GM06990 (cell line): ENCODE results near the gene HERC2.
"Not testable (repeated sequence)": the region's sequence is repeated elsewhere in the genome, so short reads cannot be mapped to it uniquely, and the experiment has no call there.

Source experiments
- DNase-seq: peaks from one replicate; pipeline ENCODE4 v3.0.0-alpha.2; 2011; ENCODE audit not compliant: insufficient read length; ENCODE audit errors: extremely low read depth
- H3K27me3 ChIP-seq: replicated peaks from 2 replicates; pipeline ENCODE4 v1.6.0; 2011; ENCODE audit warnings: low read length; ENCODE audit not compliant: control insufficient read depth, insufficient read depth
- H3K36me3 ChIP-seq: 2 replicates; pipeline ENCODE4 v1.5.1; 2011; ENCODE audit warnings: low read length; ENCODE audit not compliant: control insufficient read depth, insufficient read depth
- H3K4me3 ChIP-seq: replicated peaks from 2 replicates; pipeline ENCODE4 v1.5.1; 2011; ENCODE audit warnings: low read depth, mild to moderate bottlenecking, control low read depth, low read length
- TF ChIP-seq, protein P1 (sequence below): IDR thresholded peaks from 2 replicates; pipeline ENCODE4 v1.5.1; 2011; ENCODE audit warnings: low read length, control low read depth, mild to moderate bottlenecking, inconsistent platforms; ENCODE audit not compliant: insufficient read depth, poor library complexity, severe bottlenecking

HERC2 gene

DNA sequence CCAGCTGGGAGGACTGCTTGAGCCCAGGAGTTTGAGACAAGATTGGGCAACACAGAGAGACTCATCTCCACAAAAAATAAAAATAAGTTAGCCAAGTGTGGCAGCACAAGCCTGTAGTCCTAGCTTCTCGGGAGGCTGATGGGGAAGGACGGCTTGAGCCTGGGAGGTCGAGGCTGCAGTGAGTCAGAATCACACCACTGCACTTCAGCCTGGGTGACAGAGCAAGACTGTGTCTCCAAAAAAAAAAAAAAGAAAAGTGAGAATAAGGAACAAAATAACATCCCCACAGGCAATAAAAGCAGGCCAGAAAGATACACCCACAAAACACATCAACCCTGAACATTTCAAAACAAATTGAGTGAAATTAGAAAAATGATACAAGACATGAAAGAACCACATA, 174.2 kb downstream of the HERC2 start:
- TF ChIP-seq, protein P1, sequence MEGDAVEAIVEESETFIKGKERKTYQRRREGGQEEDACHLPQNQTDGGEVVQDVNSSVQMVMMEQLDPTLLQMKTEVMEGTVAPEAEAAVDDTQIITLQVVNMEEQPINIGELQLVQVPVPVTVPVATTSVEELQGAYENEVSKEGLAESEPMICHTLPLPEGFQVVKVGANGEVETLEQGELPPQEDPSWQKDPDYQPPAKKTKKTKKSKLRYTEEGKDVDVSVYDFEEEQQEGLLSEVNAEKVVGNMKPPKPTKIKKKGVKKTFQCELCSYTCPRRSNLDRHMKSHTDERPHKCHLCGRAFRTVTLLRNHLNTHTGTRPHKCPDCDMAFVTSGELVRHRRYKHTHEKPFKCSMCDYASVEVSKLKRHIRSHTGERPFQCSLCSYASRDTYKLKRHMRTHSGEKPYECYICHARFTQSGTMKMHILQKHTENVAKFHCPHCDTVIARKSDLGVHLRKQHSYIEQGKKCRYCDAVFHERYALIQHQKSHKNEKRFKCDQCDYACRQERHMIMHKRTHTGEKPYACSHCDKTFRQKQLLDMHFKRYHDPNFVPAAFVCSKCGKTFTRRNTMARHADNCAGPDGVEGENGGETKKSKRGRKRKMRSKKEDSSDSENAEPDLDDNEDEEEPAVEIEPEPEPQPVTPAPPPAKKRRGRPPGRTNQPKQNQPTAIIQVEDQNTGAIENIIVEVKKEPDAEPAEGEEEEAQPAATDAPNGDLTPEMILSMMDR, result no peak
- Histone ChIP-seq H3K27me3 (no peaks in the 10 kb centered on the region), H3K36me3 (peaks cover 5% of the 10 kb centered on the region), H3K4me3 (no peak overlapping the region)
- DNase-seq, result no peak

DNA sequence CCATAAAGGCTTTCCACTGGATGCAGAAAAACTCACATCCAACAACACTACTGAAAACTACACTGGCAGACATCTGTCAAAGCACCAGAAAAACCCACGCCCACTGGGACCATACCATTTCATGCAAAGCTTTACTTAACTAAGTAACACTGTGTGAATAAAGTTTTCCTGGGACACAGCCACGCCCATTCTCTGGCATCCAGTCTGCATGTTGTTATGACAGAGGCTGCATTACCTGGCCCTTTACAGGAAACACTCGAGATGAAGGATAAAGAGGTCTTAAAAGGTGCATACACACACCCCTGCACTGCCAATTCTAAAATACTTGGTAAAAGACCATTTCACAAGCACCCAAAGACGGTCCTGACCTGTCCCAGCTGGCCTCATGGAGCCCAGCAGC, 176.6 kb downstream of the HERC2 start:
- H3K36me3 ChIP-seq, H3K4me3 ChIP-seq, H3K27me3 ChIP-seq, DNase-seq: not testable (repeated sequence)

DNA sequence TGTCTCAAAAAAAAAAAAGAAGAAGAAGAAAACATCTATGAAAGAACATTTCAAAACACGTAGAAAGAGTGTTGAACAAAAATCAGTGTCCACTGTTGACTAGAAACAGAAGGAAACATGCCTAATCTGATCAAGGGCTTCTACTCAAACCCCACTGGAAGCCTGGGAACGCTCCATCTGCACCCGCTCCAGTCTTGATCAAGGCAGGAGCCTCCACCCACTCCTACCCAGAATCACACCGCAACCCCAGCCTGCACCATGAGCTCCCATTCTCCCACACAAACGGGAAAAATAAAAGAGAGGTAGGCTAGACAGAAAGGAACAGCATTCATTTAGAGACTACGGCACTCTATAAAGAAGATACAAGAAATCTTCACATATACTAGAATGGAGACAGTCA, 181.9 kb downstream of the HERC2 start:
- H3K36me3 ChIP-seq, result peaks cover 8% of the 10 kb centered on the region
- TF ChIP-seq, protein P1, result no peak
- H3K27me3 ChIP-seq, result no peaks in the 10 kb centered on the region
- no peak for DNase-seq
- H3K4me3 ChIP-seq, result no peak overlapping the region

DNA sequence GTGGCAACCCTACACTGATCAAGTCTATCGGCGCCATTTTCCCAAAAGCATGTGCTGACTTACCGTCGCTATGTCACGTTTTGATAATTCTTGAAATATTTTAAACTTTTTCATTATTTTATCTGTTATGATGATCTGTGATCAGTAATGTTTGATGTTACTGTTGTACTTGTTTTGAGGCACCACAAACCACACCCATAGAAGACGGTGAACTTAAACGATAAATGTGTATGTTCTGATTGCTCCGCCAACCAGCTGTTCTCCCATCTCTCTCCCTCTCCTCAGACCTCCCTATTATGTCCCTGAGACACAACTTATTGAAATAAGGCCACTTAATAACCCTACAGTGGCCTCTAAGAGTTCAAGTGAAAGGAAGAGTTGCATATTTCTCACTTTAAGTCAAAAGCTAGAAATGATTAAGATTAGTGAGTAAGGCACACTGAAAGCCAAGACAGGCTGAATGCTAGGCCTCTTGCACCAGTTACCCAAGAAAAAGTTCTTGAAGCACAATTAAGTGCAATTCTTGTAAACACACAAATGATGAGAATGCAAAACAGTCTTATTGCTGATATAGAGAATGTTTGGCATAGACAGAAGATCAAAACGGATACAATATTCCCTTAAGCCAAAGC, 184.5 kb downstream of the HERC2 start:
- not testable (repeated sequence) for H3K27me3 ChIP-seq, H3K36me3 ChIP-seq, DNase-seq, H3K4me3 ChIP-seq

DNA sequence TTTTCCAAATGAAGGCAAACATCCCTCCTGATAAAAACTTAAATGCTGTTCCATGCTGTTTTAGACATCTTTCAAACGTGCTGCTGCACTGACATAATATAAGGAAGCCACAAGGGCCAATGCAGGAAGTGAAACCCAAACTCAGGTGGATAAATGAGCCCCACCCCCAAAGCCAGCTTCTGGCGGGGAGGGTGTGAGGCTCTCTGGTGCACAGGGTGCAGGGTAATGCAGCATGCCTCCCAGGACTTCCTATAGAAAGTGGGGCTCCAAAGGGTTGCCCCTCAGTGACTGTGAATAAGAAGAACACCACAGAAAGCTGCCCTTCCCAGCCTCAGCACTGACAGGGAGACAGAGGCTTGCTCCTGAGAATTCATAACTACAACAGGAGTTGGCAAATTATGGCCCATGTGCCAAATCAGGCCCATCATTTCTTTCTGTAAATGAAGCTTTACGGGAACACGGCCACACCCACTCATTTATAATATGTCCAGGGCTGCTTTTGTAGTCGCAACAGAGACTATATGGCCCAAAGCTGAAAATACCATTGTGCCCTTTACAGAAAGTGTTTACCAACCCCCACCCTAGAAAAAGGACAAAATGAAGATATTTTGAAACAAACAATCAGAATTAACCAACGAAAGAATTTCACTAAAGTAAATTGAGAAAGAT, 185.6 kb downstream of the HERC2 start:
- not testable (repeated sequence) for DNase-seq, H3K4me3 ChIP-seq, H3K27me3 ChIP-seq, H3K36me3 ChIP-seq

DNA sequence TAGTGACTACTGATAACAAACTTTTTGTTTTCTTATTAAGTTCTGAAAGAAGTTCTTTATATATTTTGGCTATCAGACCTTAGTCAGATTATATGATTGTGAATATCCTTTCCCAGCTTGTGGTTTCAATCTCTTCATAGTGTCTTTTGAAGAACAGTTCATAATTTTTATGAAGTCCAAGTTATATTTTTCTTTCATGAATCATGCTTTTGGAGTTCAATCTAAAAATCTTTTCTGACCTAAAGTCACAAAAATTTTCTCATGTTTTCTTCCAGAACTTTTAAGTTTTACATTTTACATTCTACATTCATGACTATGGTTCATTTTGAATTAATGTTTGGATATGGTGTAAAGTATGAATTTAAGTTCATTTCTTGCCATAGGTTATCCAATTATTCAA, 188.7 kb downstream of the HERC2 start:
- TF ChIP-seq, protein P1, result no peak
- H3K4me3 ChIP-seq, result no peak overlapping the region
- no peaks in the 10 kb centered on the region for H3K27me3 ChIP-seq
- peaks cover 8% of the 10 kb centered on the region for H3K36me3 ChIP-seq
- no peak for DNase-seq

DNA sequence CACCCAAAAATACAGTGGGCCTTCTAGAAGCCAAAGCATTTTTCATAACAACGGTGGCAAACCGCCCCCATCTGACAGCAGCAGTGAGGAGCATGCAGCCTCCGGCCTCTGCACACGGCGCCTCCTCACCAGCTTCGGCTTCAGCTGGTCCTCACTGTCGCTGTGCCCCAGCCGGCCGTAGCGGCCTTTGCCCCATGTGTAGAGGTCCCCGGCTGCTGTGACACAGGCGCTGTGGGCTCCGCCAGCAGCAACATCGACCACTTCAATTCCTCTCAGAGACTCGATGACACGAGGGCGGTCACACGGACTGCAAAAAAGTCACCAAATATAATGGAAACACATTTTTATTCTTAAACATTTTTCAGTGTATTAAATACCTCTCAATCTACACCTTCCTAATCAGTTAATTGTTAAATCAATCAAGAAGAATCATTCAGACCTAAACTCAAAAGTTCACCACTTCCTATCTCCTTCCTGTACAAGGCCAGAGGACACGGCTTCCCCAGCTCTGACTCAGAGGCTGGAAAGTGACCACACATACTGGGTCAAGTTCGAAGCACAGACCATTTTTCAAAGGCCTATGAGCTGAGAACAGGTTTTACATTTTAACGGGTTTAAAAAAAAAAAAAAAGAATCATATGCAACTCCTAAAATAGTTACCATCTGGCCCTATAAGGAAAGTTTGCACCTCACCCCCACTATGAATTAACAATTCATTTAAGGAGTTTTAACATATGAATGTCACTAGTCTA, 189.3 kb downstream of the HERC2 start:
- Histone ChIP-seq H3K27me3 (no peaks in the 10 kb centered on the region), H3K36me3 (peaks cover 8% of the 10 kb centered on the region), H3K4me3 (no peak overlapping the region)
- no peak for DNase-seq
- TF ChIP-seq, protein P1, result no peak
